GM12878 (cell line): Measurements from ENCODE around the gene EFNA3. TPM values are rescaled to one million over a fixed set of nuclear protein-coding genes. Genes with fewer than 3 reads are reported as not detected.

Experiments used
- ATAC-seq: fragments of 200-7000 bp; cut with Tn5 transposase; 3 replicates; pipeline ENCODE4 v1.9.1; 2020; ENCODE audit warnings: mild to moderate bottlenecking, moderate library complexity
- BruUV-seq: library from RNA; stranded (reverse); fragments of 400-500 nt; replicated peaks from 2 replicates; lab custom pipeline; 2021; lab: Mats Ljungman, UMichigan
- CTCF ChIA-PET: fragments of 300-600 bp; sonication (Branson Sonifier 250); formaldehyde crosslinking; extraction: SDS; loops from one replicate; lab custom pipeline; 2021; ENCODE audit warnings: inconsistent platforms; lab: Yijun Ruan, JAX
- POLR2A ChIA-PET: fragments of 350-600 bp; formaldehyde crosslinking; extraction: SDS; loops from one replicate; lab custom pipeline; 2021; ENCODE audit warnings: inconsistent platforms; lab: Charles Lee
- RAD21 ChIA-PET: fragments of 300-600 bp; sonication (Branson Sonifier 250); formaldehyde crosslinking; loops from one replicate; lab custom pipeline; 2023; ENCODE audit warnings: antibody characterized with exemption; ENCODE audit not compliant: unreplicated experiment; lab: Charles Lee
- SMC1A ChIA-PET: fragments of 300-600 bp; sonication (Branson Sonifier 250); formaldehyde crosslinking; loops from one replicate; lab custom pipeline; 2023; ENCODE audit not compliant: unreplicated experiment, uncharacterized antibody; lab: Charles Lee
- DNase-seq: peaks from one replicate; pipeline ENCODE4 v3.0.0-alpha.2; 2011; ENCODE audit warnings: low read depth, low spot score
- FAIRE-seq: peaks from 3 replicates; lab custom pipeline; 2011; peaks lifted over from hg19 to GRCh38; lab: Jason Lieb, UNC
- H2AFZ ChIP-seq: 2 replicates; pipeline ENCODE4 v1.6.0; 2011; ENCODE audit warnings: low read depth, low read length, control low read depth; ENCODE audit not compliant: control insufficient read depth
- H3K27ac ChIP-seq: 2 replicates; pipeline ENCODE4 v1.5.1; 2011; ENCODE audit warnings: control low read depth; ENCODE audit not compliant: control insufficient read depth, insufficient read depth
- H3K27me3 ChIP-seq, 2 experiments: replicated peaks in 1 of 2; 2 replicates each; pipeline versions ENCODE4 v1.6.0 to v1.6.1; 2011; ENCODE audit warnings: low read length in 1 of 2; ENCODE audit not compliant: control insufficient read depth in 2 of 2, insufficient read depth in 2 of 2
- H3K36me3 ChIP-seq, 2 experiments: 2 replicates each; pipeline ENCODE4 v1.5.1; 2011; ENCODE audit warnings: low read length in 1 of 2; ENCODE audit not compliant: control insufficient read depth in 2 of 2, insufficient read depth in 2 of 2
- H3K4me1 ChIP-seq: 2 replicates; pipeline ENCODE4 v1.6.1; 2011; ENCODE audit warnings: mild to moderate bottlenecking, low read length, moderate library complexity, mixed read lengths; ENCODE audit not compliant: control insufficient read depth, insufficient read depth
- H3K4me2 ChIP-seq: 2 replicates; pipeline ENCODE4 v1.6.0; 2011; ENCODE audit warnings: control low read depth; ENCODE audit not compliant: control insufficient read depth, insufficient read depth
- H3K4me3 ChIP-seq: fragments of 200-600 bp; sonication (generic); 2 replicates; pipeline ENCODE4 v1.5.1; 2016
- H3K79me2 ChIP-seq: 2 replicates; pipeline ENCODE4 v1.6.0; 2011; ENCODE audit warnings: low read length; ENCODE audit not compliant: control insufficient read depth, insufficient read depth
- H3K9ac ChIP-seq: 2 replicates; pipeline ENCODE4 v1.8.0; 2011; ENCODE audit warnings: low read length, control low read depth, mixed read lengths; ENCODE audit not compliant: control insufficient read depth, insufficient read depth
- H3K9me3 ChIP-seq: replicated peaks from 3 replicates; pipeline ENCODE4 v1.5.1; 2011; ENCODE audit warnings: mild to moderate bottlenecking, low read length; ENCODE audit not compliant: control insufficient read depth, insufficient read depth
- H4K20me1 ChIP-seq: 2 replicates; pipeline ENCODE4 v1.6.0; 2011; ENCODE audit not compliant: control insufficient read depth, insufficient read depth
- BHLHE40 ChIP-seq, 2 experiments: fragments of 450-650 bp in 1 of 2; IDR thresholded peaks; 2 replicates each; pipeline ENCODE4 v1.6.1; 2011 to 2017; ENCODE audit warnings: low read depth in 2 of 2, borderline replicate concordance in 1 of 2, improper control_type of control experiment in 1 of 2, low read length in 1 of 2, mild to moderate bottlenecking in 1 of 2
- EED ChIP-seq: sonication (generic); IDR thresholded peaks from 2 replicates; pipeline ENCODE4 v1.6.1; 2016; ENCODE audit warnings: antibody characterized with exemption, low read depth
- ETV6 ChIP-seq, 2 experiments: fragments of 450-650 bp in 1 of 2; IDR thresholded peaks in 1 of 2; conservative IDR thresholded peaks in 1 of 2; 2 replicates each; pipeline ENCODE4 v1.6.1; 2014; ENCODE audit warnings: antibody characterized with exemption in 1 of 2, borderline replicate concordance in 1 of 2, low read depth in 1 of 2, mild to moderate bottlenecking in 1 of 2, moderate library complexity in 1 of 2
- PML ChIP-seq: IDR thresholded peaks from 2 replicates; pipeline ENCODE4 v1.6.1; 2012; ENCODE audit warnings: low read length, inconsistent platforms
- POLR2AphosphoS2 ChIP-seq: IDR thresholded peaks from 2 replicates; pipeline ENCODE4 v1.6.1; 2011; ENCODE audit warnings: low read depth, mild to moderate bottlenecking, low read length, improper control_type of control experiment, moderate library complexity
- SPI1 ChIP-seq: IDR thresholded peaks from 2 replicates; pipeline ENCODE4 v1.6.1; 2011; ENCODE audit warnings: low read depth, mild to moderate bottlenecking, low read length, moderate library complexity, borderline replicate concordance; ENCODE audit not compliant: insufficient read depth
- STAT1 ChIP-seq: fragments of 450-650 bp; conservative IDR thresholded peaks from 2 replicates; pipeline ENCODE4 v1.6.1; 2014; ENCODE audit warnings: antibody characterized with exemption, mild to moderate bottlenecking
- ZBED1 ChIP-seq: IDR thresholded peaks from 2 replicates; pipeline ENCODE4 v1.6.1; 2016; ENCODE audit warnings: borderline replicate concordance
- ZNF274 ChIP-seq: IDR thresholded peaks from one replicate; pipeline ENCODE4 v1.8.0; 2011; ENCODE audit not compliant: insufficient read length, insufficient read depth
- ZNF622 ChIP-seq: fragments of 450-650 bp; IDR thresholded peaks from 2 replicates; pipeline ENCODE4 v1.6.1; 2017; ENCODE audit warnings: mild to moderate bottlenecking, inconsistent platforms
- ZSCAN29 ChIP-seq: fragments of 450-650 bp; IDR thresholded peaks from 2 replicates; pipeline ENCODE4 v1.6.1; 2017; ENCODE audit warnings: mild to moderate bottlenecking, moderate library complexity
- WGBS: methylation state at CpG from one replicate; pipeline ENCODE4 v1.1.6; 2016; ENCODE audit warnings: low lambda C conversion rate; ENCODE audit not compliant: insufficient replicate concordance, insufficient coverage; ENCODE audit errors: missing lambda C conversion rate; 5-methylcytosine and 5-hydroxymethylcytosine counted together
- in situ Hi-C: fragments of 300-500 bp; cut with MboI; formaldehyde crosslinking; loops from 9 replicates; pipeline ENCODE4 v1.14.3; 2018; ENCODE audit warnings: mixed read lengths
- intact Hi-C: fragments of 100-400 bp; cut with micrococcal nuclease; formaldehyde crosslinking; loops from one replicate; pipeline ENCODE4 v1.14.2; 2022; ENCODE audit not compliant: unreplicated experiment
- polyA plus RNA-seq, 11 experiments: library from polyadenylated mRNA; depleted of rRNA in 4 of 11; unstranded in 6 of 11; stranded (reverse) in 5 of 11; fragments of >200 nt; fragmentation: Nextera tagmentation in 4 of 11; fragmentation: Illumina TruSeq in 1 of 11; extraction: Ambion mirVana in 4 of 11; extraction: Trizol in 1 of 11; gene quantifications; 1 replicate in 1 of 11; 2 replicates in 10 of 11; pipeline versions ENCODE4 v1.2.1 to v1.2.3, GENCODE V29; 2011 to 2016; ENCODE audit warnings: inconsistent platforms in 2 of 11, missing spikeins in 2 of 11, low read depth in 1 of 11
- total RNA-seq, 4 experiments: library from RNA; depleted of rRNA in 3 of 4; stranded (reverse); fragments of >200 nt in 3 of 4; fragmentation: Illumina TruSeq in 1 of 4; extraction: Trizol in 1 of 4; gene quantifications; 2 replicates each; pipeline versions ENCODE4 v1.2.1 to v1.2.3, GENCODE V29; 2013 to 2021
- TF ChIP-seq, protein P1 (sequence below): fragments of 450-650 bp; IDR thresholded peaks from 2 replicates; pipeline ENCODE4 v1.6.1; 2016; ENCODE audit warnings: mild to moderate bottlenecking, moderate library complexity, borderline replicate concordance
- TF ChIP-seq, protein P2 (sequence below): fragments of 450-650 bp; IDR thresholded peaks from 2 replicates; pipeline ENCODE4 v1.6.1; 2017; ENCODE audit warnings: mild to moderate bottlenecking, moderate library complexity

The EFNA3 gene
- total and polyA plus RNA-seq, 10 of the 15 experiments (the other 5 are each of a cell fraction or from before 2014, with no cell fraction given): 0.08 to 5.4 (median 1.1) TPM

DNA sequence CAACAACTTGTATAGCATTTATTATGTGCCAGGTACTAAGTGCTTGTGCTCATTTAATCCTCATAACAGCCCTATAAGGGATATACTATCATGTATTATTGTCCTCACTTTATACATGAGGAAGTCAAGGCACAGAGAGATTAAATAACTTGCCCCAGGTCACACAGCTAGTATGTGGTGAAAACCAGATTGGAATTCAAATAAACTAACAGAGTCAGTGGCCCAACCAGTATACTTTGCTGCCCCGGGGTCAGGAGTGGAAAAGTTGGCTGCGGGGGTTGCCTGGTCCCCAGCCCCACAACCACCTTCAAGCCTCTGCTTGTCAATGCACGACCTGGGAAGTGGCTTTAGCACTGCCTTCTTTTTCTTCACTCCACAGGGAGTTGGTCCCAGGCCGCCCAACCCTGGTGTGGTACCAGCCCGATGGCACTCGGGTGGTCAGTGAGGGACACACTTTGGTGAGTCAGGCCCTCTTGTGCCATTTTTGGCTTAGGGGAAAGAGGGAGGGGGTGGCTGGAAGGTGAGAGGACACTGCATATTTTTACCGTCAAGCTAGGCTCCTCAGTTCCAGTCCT lies 25.0 kb upstream of the EFNA3 start (continued):
- TF ChIP-seq ETV6 (conservative IDR thresholded peaks at IDR 0.05 in 1 of 2, IDR thresholded peaks at IDR 0.05 in 1 of 2; ENCODE audit: borderline replicate concordance in 1 of 2, low read depth in 1 of 2) (no peak), ZNF622 (no peak), BHLHE40 (IDR thresholded peaks at IDR 0.05; ENCODE audit: borderline replicate concordance in 1 of 2, low read depth in 2 of 2, low read length in 1 of 2) (no peak), PML (no peak)

DNA sequence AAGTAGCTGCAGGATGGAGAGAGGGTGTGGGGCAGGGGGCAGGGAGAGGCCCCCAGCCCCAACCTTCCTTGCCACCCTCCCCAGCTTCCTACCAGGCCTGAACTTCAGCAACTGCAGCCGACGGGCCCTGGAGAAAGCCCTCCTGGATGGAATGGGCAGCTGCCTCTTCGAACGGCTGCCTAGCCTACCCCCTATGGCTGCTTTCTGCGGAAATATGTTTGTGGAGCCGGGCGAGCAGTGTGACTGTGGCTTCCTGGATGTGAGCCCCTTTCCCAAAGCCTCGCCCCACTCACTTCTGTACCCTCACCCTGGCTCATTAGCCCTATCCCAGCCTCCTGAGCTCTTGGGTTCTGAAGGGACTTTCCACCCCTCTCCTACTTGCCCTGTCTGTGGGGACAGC lies 21.5 kb upstream of the EFNA3 start:
- Histone ChIP-seq H3K79me2 (no peaks in the 10 kb centered on the region), H3K9ac (no peak overlapping the region), H3K4me1 (peaks cover 12% of the 10 kb centered on the region), H3K36me3 (no peaks in the 10 kb centered on the region), H3K9me3 (no peaks in the 10 kb centered on the region), H3K4me3 (no peak overlapping the region), H3K4me2 (no peak overlapping the region), H2AFZ (no peak overlapping the region), H3K27ac (no peak overlapping the region), H3K27me3 (no peaks in the 10 kb centered on the region), H4K20me1 (no peaks in the 10 kb centered on the region)
- FAIRE-seq (no peak), DNase-seq (no peak), ATAC-seq (no peak)
- intact Hi-C loops (no loop called here), in situ Hi-C loops (no loop called here)
- CTCF ChIA-PET: interaction anchor here (0.6 to 15.5 kb wide), 6 partner anchors 11 to 376 kb away, joined by 4 to 195 read pairs (median 4); no protein-coding TSS in a partner anchor
- WGBS: 81% methylated on average over 8 of the region's 8 CpGs
- RAD21 ChIA-PET: interaction anchor here (3.0 kb wide), 1 partner anchor 13 kb away, joined by 14 read pairs; no protein-coding TSS in a partner anchor
- POLR2A ChIA-PET: no interaction called here
- SMC1A ChIA-PET: no interaction called here
- no TSS peak for BruUV-seq
- no peak for TF ChIP-seq ZSCAN29
- TF ChIP-seq, protein P1, sequence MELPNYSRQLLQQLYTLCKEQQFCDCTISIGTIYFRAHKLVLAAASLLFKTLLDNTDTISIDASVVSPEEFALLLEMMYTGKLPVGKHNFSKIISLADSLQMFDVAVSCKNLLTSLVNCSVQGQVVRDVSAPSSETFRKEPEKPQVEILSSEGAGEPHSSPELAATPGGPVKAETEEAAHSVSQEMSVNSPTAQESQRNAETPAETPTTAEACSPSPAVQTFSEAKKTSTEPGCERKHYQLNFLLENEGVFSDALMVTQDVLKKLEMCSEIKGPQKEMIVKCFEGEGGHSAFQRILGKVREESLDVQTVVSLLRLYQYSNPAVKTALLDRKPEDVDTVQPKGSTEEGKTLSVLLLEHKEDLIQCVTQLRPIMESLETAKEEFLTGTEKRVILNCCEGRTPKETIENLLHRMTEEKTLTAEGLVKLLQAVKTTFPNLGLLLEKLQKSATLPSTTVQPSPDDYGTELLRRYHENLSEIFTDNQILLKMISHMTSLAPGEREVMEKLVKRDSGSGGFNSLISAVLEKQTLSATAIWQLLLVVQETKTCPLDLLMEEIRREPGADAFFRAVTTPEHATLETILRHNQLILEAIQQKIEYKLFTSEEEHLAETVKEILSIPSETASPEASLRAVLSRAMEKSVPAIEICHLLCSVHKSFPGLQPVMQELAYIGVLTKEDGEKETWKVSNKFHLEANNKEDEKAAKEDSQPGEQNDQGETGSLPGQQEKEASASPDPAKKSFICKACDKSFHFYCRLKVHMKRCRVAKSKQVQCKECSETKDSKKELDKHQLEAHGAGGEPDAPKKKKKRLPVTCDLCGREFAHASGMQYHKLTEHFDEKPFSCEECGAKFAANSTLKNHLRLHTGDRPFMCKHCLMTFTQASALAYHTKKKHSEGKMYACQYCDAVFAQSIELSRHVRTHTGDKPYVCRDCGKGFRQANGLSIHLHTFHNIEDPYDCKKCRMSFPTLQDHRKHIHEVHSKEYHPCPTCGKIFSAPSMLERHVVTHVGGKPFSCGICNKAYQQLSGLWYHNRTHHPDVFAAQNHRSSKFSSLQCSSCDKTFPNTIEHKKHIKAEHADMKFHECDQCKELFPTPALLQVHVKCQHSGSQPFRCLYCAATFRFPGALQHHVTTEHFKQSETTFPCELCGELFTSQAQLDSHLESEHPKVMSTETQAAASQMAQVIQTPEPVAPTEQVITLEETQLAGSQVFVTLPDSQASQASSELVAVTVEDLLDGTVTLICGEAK: no peak
- no peak for TF ChIP-seq POLR2AphosphoS2
- TF ChIP-seq ZNF274: no peak
- TF ChIP-seq EED: no peak
- TF ChIP-seq ZBED1: no peak
- TF ChIP-seq SPI1: no peak
- TF ChIP-seq STAT1: no peak
- TF ChIP-seq, protein P2, sequence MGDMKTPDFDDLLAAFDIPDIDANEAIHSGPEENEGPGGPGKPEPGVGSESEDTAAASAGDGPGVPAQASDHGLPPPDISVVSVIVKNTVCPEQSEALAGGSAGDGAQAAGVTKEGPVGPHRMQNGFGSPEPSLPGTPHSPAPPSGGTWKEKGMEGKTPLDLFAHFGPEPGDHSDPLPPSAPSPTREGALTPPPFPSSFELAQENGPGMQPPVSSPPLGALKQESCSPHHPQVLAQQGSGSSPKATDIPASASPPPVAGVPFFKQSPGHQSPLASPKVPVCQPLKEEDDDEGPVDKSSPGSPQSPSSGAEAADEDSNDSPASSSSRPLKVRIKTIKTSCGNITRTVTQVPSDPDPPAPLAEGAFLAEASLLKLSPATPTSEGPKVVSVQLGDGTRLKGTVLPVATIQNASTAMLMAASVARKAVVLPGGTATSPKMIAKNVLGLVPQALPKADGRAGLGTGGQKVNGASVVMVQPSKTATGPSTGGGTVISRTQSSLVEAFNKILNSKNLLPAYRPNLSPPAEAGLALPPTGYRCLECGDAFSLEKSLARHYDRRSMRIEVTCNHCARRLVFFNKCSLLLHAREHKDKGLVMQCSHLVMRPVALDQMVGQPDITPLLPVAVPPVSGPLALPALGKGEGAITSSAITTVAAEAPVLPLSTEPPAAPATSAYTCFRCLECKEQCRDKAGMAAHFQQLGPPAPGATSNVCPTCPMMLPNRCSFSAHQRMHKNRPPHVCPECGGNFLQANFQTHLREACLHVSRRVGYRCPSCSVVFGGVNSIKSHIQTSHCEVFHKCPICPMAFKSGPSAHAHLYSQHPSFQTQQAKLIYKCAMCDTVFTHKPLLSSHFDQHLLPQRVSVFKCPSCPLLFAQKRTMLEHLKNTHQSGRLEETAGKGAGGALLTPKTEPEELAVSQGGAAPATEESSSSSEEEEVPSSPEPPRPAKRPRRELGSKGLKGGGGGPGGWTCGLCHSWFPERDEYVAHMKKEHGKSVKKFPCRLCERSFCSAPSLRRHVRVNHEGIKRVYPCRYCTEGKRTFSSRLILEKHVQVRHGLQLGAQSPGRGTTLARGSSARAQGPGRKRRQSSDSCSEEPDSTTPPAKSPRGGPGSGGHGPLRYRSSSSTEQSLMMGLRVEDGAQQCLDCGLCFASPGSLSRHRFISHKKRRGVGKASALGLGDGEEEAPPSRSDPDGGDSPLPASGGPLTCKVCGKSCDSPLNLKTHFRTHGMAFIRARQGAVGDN: no peak
